Measurements from ENCODE around the gene LTBP1.

LTBP1 gene

GRCh38 chr2:33111002-33111446 lies 164.3 kb downstream of the LTBP1 start:
- Mint-ChIP-seq H3K4me1 (ENCODE audit: low read depth) (no peaks in the 10 kb centered on the region), H3K4me3 (no peak overlapping the region), H3K9me3 (no peaks in the 10 kb centered on the region), H3K36me3 (ENCODE audit: low read depth) (no peaks in the 10 kb centered on the region), H3K27me3 (ENCODE audit: low read depth) (peaks cover 7% of the 10 kb centered on the region), H3K27ac (no peak overlapping the region)
- DNase-seq (ENCODE audit: low spot score) = no peak

- Mint-ChIP-seq H3K4me3 (no peak overlapping the region), H3K27ac (no peak overlapping the region), H3K27me3 (ENCODE audit: low read depth) (peaks cover 6% of the 10 kb centered on the region), H3K9me3 (no peaks in the 10 kb centered on the region), H3K4me1 (ENCODE audit: low read depth) (no peaks in the 10 kb centered on the region), H3K36me3 (ENCODE audit: low read depth) (no peaks in the 10 kb centered on the region)
- DNase-seq (ENCODE audit: low spot score) = no peak
Observed at GRCh38 chr2:33115196-33115595, 168.4 kb downstream of the LTBP1 start.

- Mint-ChIP-seq H3K9me3 (no peaks in the 10 kb centered on the region), H3K27ac (no peak overlapping the region), H3K36me3 (ENCODE audit: low read depth) (no peaks in the 10 kb centered on the region), H3K4me1 (ENCODE audit: low read depth) (no peaks in the 10 kb centered on the region), H3K27me3 (ENCODE audit: low read depth) (peaks cover 6% of the 10 kb centered on the region), H3K4me3 (no peak overlapping the region)
- DNase-seq (ENCODE audit: low spot score) = no peak
Observed at GRCh38 chr2:33115728-33116127, 169.0 kb downstream of the LTBP1 start.

- DNase-seq (ENCODE audit: low spot score) = no peak
- peaks cover 6% of the 10 kb centered on the region for H3K27me3 Mint-ChIP-seq (ENCODE audit: low read depth)
- no peaks in the 10 kb centered on the region for H3K4me1 Mint-ChIP-seq (ENCODE audit: low read depth)
- no peak overlapping the region for H3K4me3 Mint-ChIP-seq
- H3K9me3 Mint-ChIP-seq = no peaks in the 10 kb centered on the region
- no peak overlapping the region for H3K27ac Mint-ChIP-seq
- no peaks in the 10 kb centered on the region for H3K36me3 Mint-ChIP-seq (ENCODE audit: low read depth)
Observed at GRCh38 chr2:33116799-33117198, 170.0 kb downstream of the LTBP1 start.

GRCh38 chr2:33118651-33119050 lies 171.9 kb downstream of the LTBP1 start:
- no peak for DNase-seq (ENCODE audit: low spot score)
- H3K27ac Mint-ChIP-seq = no peak overlapping the region
- H3K36me3 Mint-ChIP-seq (ENCODE audit: low read depth) = no peaks in the 10 kb centered on the region
- no peaks in the 10 kb centered on the region for H3K4me1 Mint-ChIP-seq (ENCODE audit: low read depth)
- no peaks in the 10 kb centered on the region for H3K9me3 Mint-ChIP-seq
- H3K4me3 Mint-ChIP-seq = no peak overlapping the region
- H3K27me3 Mint-ChIP-seq (ENCODE audit: low read depth) = peaks cover 9% of the 10 kb centered on the region

- Mint-ChIP-seq H3K27ac (no peak overlapping the region), H3K36me3 (ENCODE audit: low read depth) (no peaks in the 10 kb centered on the region), H3K27me3 (ENCODE audit: low read depth) (peaks cover 7% of the 10 kb centered on the region), H3K4me1 (ENCODE audit: low read depth) (no peaks in the 10 kb centered on the region), H3K4me3 (no peak overlapping the region), H3K9me3 (no peaks in the 10 kb centered on the region)
- no peak for DNase-seq (ENCODE audit: low spot score)
Observed at GRCh38 chr2:33121416-33121815, 174.7 kb downstream of the LTBP1 start.

GRCh38 chr2:33121925-33122324 lies 175.2 kb downstream of the LTBP1 start:
- Mint-ChIP-seq H3K27me3 (ENCODE audit: low read depth) (peaks cover 5% of the 10 kb centered on the region), H3K4me1 (ENCODE audit: low read depth) (no peaks in the 10 kb centered on the region), H3K4me3 (no peak overlapping the region)

GRCh38 chr2:33122726-33123125 lies 176.0 kb downstream of the LTBP1 start:
- no peaks in the 10 kb centered on the region for H3K36me3 Mint-ChIP-seq (ENCODE audit: low read depth)
- no peaks in the 10 kb centered on the region for H3K4me1 Mint-ChIP-seq (ENCODE audit: low read depth)
- no peak for DNase-seq (ENCODE audit: low spot score)
- no peaks in the 10 kb centered on the region for H3K9me3 Mint-ChIP-seq
- H3K4me3 Mint-ChIP-seq = no peak overlapping the region
- peaks cover 5% of the 10 kb centered on the region for H3K27me3 Mint-ChIP-seq (ENCODE audit: low read depth)
- H3K27ac Mint-ChIP-seq = no peak overlapping the region

More at GRCh38 chr2:33121925-33122324, 175.2 kb downstream of the LTBP1 start:
- DNase-seq (ENCODE audit: low spot score) = no peak
- H3K9me3 Mint-ChIP-seq = no peaks in the 10 kb centered on the region
- H3K36me3 Mint-ChIP-seq (ENCODE audit: low read depth) = no peaks in the 10 kb centered on the region
- no peak overlapping the region for H3K27ac Mint-ChIP-seq

GRCh38 chr2:33123216-33123615 lies 176.5 kb downstream of the LTBP1 start:
- no peaks in the 10 kb centered on the region for H3K36me3 Mint-ChIP-seq (ENCODE audit: low read depth)
- no peak for DNase-seq (ENCODE audit: low spot score)
- no peak overlapping the region for H3K4me3 Mint-ChIP-seq
- H3K4me1 Mint-ChIP-seq (ENCODE audit: low read depth) = no peaks in the 10 kb centered on the region
- peaks cover 5% of the 10 kb centered on the region for H3K27me3 Mint-ChIP-seq (ENCODE audit: low read depth)
- no peaks in the 10 kb centered on the region for H3K9me3 Mint-ChIP-seq
- H3K27ac Mint-ChIP-seq = no peak overlapping the region

- Mint-ChIP-seq H3K9me3 (no peaks in the 10 kb centered on the region), H3K27ac (no peak overlapping the region)
- no peak for DNase-seq (ENCODE audit: low spot score)
Observed at GRCh38 chr2:33126552-33126951, 179.8 kb downstream of the LTBP1 start.

GRCh38 chr2:33126958-33127357 lies 180.2 kb downstream of the LTBP1 start:
- Mint-ChIP-seq H3K4me3 (no peak overlapping the region), H3K9me3 (no peaks in the 10 kb centered on the region), H3K27ac (no peak overlapping the region)

More at GRCh38 chr2:33126552-33126951, 179.8 kb downstream of the LTBP1 start:
- H3K4me1 Mint-ChIP-seq (ENCODE audit: low read depth) = no peaks in the 10 kb centered on the region
- H3K4me3 Mint-ChIP-seq = no peak overlapping the region
- no peaks in the 10 kb centered on the region for H3K36me3 Mint-ChIP-seq (ENCODE audit: low read depth)
- peaks cover 8% of the 10 kb centered on the region for H3K27me3 Mint-ChIP-seq (ENCODE audit: low read depth)

GRCh38 chr2:33129263-33130053 lies 182.7 kb downstream of the LTBP1 start:
- no peak overlapping the region for H3K27ac Mint-ChIP-seq
- no peaks in the 10 kb centered on the region for H3K9me3 Mint-ChIP-seq
- no peak for DNase-seq (ENCODE audit: low spot score)
- H3K4me3 Mint-ChIP-seq = no peak overlapping the region
- peaks cover 12% of the 10 kb centered on the region for H3K27me3 Mint-ChIP-seq (ENCODE audit: low read depth)
- no peaks in the 10 kb centered on the region for H3K4me1 Mint-ChIP-seq (ENCODE audit: low read depth)
- H3K36me3 Mint-ChIP-seq (ENCODE audit: low read depth) = no peaks in the 10 kb centered on the region

More at GRCh38 chr2:33126958-33127357, 180.2 kb downstream of the LTBP1 start:
- H3K4me1 Mint-ChIP-seq (ENCODE audit: low read depth) = no peaks in the 10 kb centered on the region
- no peaks in the 10 kb centered on the region for H3K36me3 Mint-ChIP-seq (ENCODE audit: low read depth)
- no peak for DNase-seq (ENCODE audit: low spot score)
- peaks cover 10% of the 10 kb centered on the region for H3K27me3 Mint-ChIP-seq (ENCODE audit: low read depth)

- H3K4me3 Mint-ChIP-seq = no peak overlapping the region
- H3K27ac Mint-ChIP-seq = no peak overlapping the region
- H3K27me3 Mint-ChIP-seq (ENCODE audit: low read depth) = peaks cover 15% of the 10 kb centered on the region
Observed at GRCh38 chr2:33130054-33130447, 183.3 kb downstream of the LTBP1 start.

GRCh38 chr2:33130544-33130943 lies 183.8 kb downstream of the LTBP1 start:
- Mint-ChIP-seq H3K36me3 (ENCODE audit: low read depth) (no peaks in the 10 kb centered on the region), H3K27ac (no peak overlapping the region), H3K4me1 (ENCODE audit: low read depth) (no peaks in the 10 kb centered on the region), H3K9me3 (no peaks in the 10 kb centered on the region), H3K4me3 (no peak overlapping the region), H3K27me3 (ENCODE audit: low read depth) (peaks cover 14% of the 10 kb centered on the region)
- DNase-seq (ENCODE audit: low spot score) = no peak

More at GRCh38 chr2:33130054-33130447, 183.3 kb downstream of the LTBP1 start:
- no peaks in the 10 kb centered on the region for H3K4me1 Mint-ChIP-seq (ENCODE audit: low read depth)
- no peaks in the 10 kb centered on the region for H3K36me3 Mint-ChIP-seq (ENCODE audit: low read depth)
- no peaks in the 10 kb centered on the region for H3K9me3 Mint-ChIP-seq
- DNase-seq (ENCODE audit: low spot score) = no peak

GRCh38 chr2:33131111-33131510 lies 184.4 kb downstream of the LTBP1 start:
- H3K9me3 Mint-ChIP-seq = no peaks in the 10 kb centered on the region
- DNase-seq (ENCODE audit: low spot score) = no peak
- no peaks in the 10 kb centered on the region for H3K4me1 Mint-ChIP-seq (ENCODE audit: low read depth)
- no peaks in the 10 kb centered on the region for H3K36me3 Mint-ChIP-seq (ENCODE audit: low read depth)
- peaks cover 14% of the 10 kb centered on the region for H3K27me3 Mint-ChIP-seq (ENCODE audit: low read depth)
- no peak overlapping the region for H3K4me3 Mint-ChIP-seq
- H3K27ac Mint-ChIP-seq = no peak overlapping the region
